ENCODE measurements around the gene TBX10. TPM values are rescaled to one million over a fixed set of nuclear protein-coding genes. Genes with fewer than 3 reads are reported as not detected.

TBX10 gene
- total RNA-seq, 3 donors from 2014 or later (not counting 1 experiment from before 2014, with no cell fraction given), result not detected

- intact Hi-C loops (cut with micrococcal nuclease), result no loop called here
- H3K4me1 Mint-ChIP-seq, result no peaks in the 10 kb centered on the region
- ATAC-seq, result no peak
These were observed 25.4 kb upstream of the TBX10 start for GRCh38 chr11:67664696-67665540.

GRCh38 chr11:67664213-67664585 is 24.6 kb upstream of the TBX10 start:
- no peak overlapping the region for H3K27ac ChIP-seq (ENCODE audit: low read length)
- intact Hi-C loops (cut with micrococcal nuclease), result no loop called here
- H3K4me3 ChIP-seq (ENCODE audit: low read length), result no peak overlapping the region
- WGBS (ENCODE audit: insufficient coverage), result 91% methylated on average over 16 of the region's 16 CpGs
- Mint-ChIP-seq H3K27me3 (ENCODE audit: low read depth in 2 of 2) (peaks cover 0 to 5% of the 10 kb centered on the region in 2 donors), H3K4me3 (no peak overlapping the region), H3K27ac (no peak overlapping the region), H3K36me3 (no peaks in the 10 kb centered on the region), H3K9me3 (no peaks in the 10 kb centered on the region), H3K4me1 (no peaks in the 10 kb centered on the region)
- no peaks in the 10 kb centered on the region for H3K36me3 ChIP-seq (ENCODE audit: control insufficient read depth, insufficient read depth, low read length)
- TF ChIP-seq, protein P1, sequence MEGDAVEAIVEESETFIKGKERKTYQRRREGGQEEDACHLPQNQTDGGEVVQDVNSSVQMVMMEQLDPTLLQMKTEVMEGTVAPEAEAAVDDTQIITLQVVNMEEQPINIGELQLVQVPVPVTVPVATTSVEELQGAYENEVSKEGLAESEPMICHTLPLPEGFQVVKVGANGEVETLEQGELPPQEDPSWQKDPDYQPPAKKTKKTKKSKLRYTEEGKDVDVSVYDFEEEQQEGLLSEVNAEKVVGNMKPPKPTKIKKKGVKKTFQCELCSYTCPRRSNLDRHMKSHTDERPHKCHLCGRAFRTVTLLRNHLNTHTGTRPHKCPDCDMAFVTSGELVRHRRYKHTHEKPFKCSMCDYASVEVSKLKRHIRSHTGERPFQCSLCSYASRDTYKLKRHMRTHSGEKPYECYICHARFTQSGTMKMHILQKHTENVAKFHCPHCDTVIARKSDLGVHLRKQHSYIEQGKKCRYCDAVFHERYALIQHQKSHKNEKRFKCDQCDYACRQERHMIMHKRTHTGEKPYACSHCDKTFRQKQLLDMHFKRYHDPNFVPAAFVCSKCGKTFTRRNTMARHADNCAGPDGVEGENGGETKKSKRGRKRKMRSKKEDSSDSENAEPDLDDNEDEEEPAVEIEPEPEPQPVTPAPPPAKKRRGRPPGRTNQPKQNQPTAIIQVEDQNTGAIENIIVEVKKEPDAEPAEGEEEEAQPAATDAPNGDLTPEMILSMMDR (IDR thresholded peaks at IDR 0.05), result no peak
- H3K4me1 ChIP-seq (ENCODE audit: control insufficient read depth, insufficient read depth, low read length), result peaks cover 9% of the 10 kb centered on the region
- DNase-seq (no peak), ATAC-seq (no peak)
- H3K27me3 ChIP-seq (ENCODE audit: control insufficient read depth, insufficient read depth, low read length), result no peaks in the 10 kb centered on the region
- H3K9me3 ChIP-seq (ENCODE audit: control insufficient read depth, insufficient read depth, low read length), result no peaks in the 10 kb centered on the region

More at GRCh38 chr11:67664696-67665540, 25.4 kb upstream of the TBX10 start:
- TF ChIP-seq, protein P1 (IDR thresholded peaks at IDR 0.05), result no peak
- no peaks in the 10 kb centered on the region for H3K36me3 Mint-ChIP-seq
- 90% methylated on average over 33 of the region's 33 CpGs for WGBS (ENCODE audit: insufficient coverage)
- H3K4me3 Mint-ChIP-seq, result no peak overlapping the region
- DNase-seq, result no peak
- H3K27me3 Mint-ChIP-seq (ENCODE audit: low read depth in 2 of 2), result peaks cover 0 to 5% of the 10 kb centered on the region in 2 donors
- H3K4me3 ChIP-seq (ENCODE audit: low read length), result no peak overlapping the region
- no peaks in the 10 kb centered on the region for H3K27me3 ChIP-seq (ENCODE audit: control insufficient read depth, insufficient read depth, low read length)
- H3K27ac ChIP-seq (ENCODE audit: low read length), result no peak overlapping the region
- no peaks in the 10 kb centered on the region for H3K36me3 ChIP-seq (ENCODE audit: control insufficient read depth, insufficient read depth, low read length)
- no peaks in the 10 kb centered on the region for H3K9me3 Mint-ChIP-seq
- H3K27ac Mint-ChIP-seq, result no peak overlapping the region
- peaks cover 7% of the 10 kb centered on the region for H3K4me1 ChIP-seq (ENCODE audit: control insufficient read depth, insufficient read depth, low read length)
- H3K9me3 ChIP-seq (ENCODE audit: control insufficient read depth, insufficient read depth, low read length), result no peaks in the 10 kb centered on the region

GRCh38 chr11:67663532-67664212 is 24.1 kb upstream of the TBX10 start:
- H3K36me3 Mint-ChIP-seq, result no peaks in the 10 kb centered on the region
- Histone ChIP-seq H3K4me3 (ENCODE audit: low read length) (no peak overlapping the region), H3K27ac (ENCODE audit: low read length) (no peak overlapping the region), H3K27me3 (ENCODE audit: control insufficient read depth, insufficient read depth, low read length) (no peaks in the 10 kb centered on the region), H3K4me1 (ENCODE audit: control insufficient read depth, insufficient read depth, low read length) (peaks cover 10% of the 10 kb centered on the region), H3K9me3 (ENCODE audit: control insufficient read depth, insufficient read depth, low read length) (no peaks in the 10 kb centered on the region), H3K36me3 (ENCODE audit: control insufficient read depth, insufficient read depth, low read length) (no peaks in the 10 kb centered on the region)
- WGBS (ENCODE audit: insufficient coverage), result 96% methylated on average over 22 of the region's 22 CpGs
- TF ChIP-seq, protein P1 (IDR thresholded peaks at IDR 0.05), result no peak
- H3K27ac Mint-ChIP-seq, result no peak overlapping the region
- no peak overlapping the region for H3K4me3 Mint-ChIP-seq
- H3K27me3 Mint-ChIP-seq (ENCODE audit: low read depth in 2 of 2), result peaks cover 0 to 5% of the 10 kb centered on the region in 2 donors
- no peaks in the 10 kb centered on the region for H3K4me1 Mint-ChIP-seq
- intact Hi-C loops (cut with micrococcal nuclease), result no loop called here
- no peaks in the 10 kb centered on the region for H3K9me3 Mint-ChIP-seq
- ATAC-seq (no peak), DNase-seq (no peak)

All from natural killer cell (primary cell).